ENCODE results near the gene APOL1. TPM values are rescaled to one million over a fixed set of nuclear protein-coding genes. Genes with fewer than 3 reads are reported as not detected.
"Not testable (repeated sequence)": the region's sequence is repeated elsewhere in the genome, so short reads cannot be mapped to it uniquely, and the experiment has no call there.

APOL1 gene
- total and polyA plus RNA-seq, 2 donors (not counting 3 experiments of a cell fraction or from before 2014, with no cell fraction given): 8.2 to 14.1 TPM

DNA sequence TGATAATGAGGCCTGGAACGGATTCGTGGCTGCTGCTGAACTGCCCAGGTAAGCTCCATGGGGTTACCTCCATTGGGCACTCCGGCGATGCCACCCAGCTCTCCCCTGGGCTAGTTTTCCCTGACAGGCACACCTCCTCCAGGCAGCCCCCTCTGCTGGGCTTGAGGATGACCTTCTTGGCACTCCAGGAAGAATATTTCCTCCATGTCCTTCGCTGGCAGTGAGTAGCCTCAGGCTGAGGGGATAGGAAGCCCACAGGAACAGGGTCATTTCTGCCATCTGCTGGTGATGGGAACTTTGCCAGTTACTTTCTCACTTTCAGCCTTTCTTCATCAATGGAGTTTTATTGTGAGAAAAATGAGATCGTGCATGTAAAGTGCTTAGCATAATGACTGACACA lies 8.7 kb downstream of the APOL1 start:
- BruUV-seq (replicated peaks); H3K36me3 ChIP-seq (ENCODE audit: control insufficient read depth in 2 of 2, extremely low read depth in 1 of 2, insufficient read depth in 2 of 2, low read length in 2 of 2); H3K27me3 ChIP-seq (ENCODE audit: control insufficient read depth in 2 of 2, insufficient read depth in 2 of 2, low read length in 2 of 2); H3K9me3 ChIP-seq (replicated peaks; ENCODE audit: control insufficient read depth, insufficient read depth, low read length); intact Hi-C loops (cut with micrococcal nuclease); DNase-seq (ENCODE audit: low read depth, low spot score); H2AFZ ChIP-seq (ENCODE audit: low read depth, low read length); H3K9ac ChIP-seq (replicated peaks; ENCODE audit: extremely low read depth, insufficient read depth, low read length); H4K20me1 ChIP-seq (replicated peaks; ENCODE audit: control insufficient read depth, extremely low read depth, insufficient read depth, low read length); H3K4me3 ChIP-seq (replicated peaks in 1 of 3; ENCODE audit: insufficient read depth in 1 of 3, low read depth in 1 of 3, low read length in 3 of 3); POLR2A ChIA-PET; H3K9me1 ChIP-seq (replicated peaks; ENCODE audit: control insufficient read depth, extremely low read depth, insufficient read depth, low read length); dilution Hi-C loops (cut with MboI; ENCODE audit: extremely low pct_ligation_motif_present, low sequenced_read_pairs); H3K4me2 ChIP-seq (ENCODE audit: insufficient read depth, low read length); H3K79me2 ChIP-seq (ENCODE audit: control insufficient read depth, insufficient read depth, low read length); H3K27ac ChIP-seq (ENCODE audit: insufficient read depth, low read depth, low read length): not testable (repeated sequence)
- H3K4me1 ChIP-seq (ENCODE audit: control insufficient read depth, extremely low read depth, insufficient read depth, low read length): peaks cover 17% of the 10 kb centered on the region
- CTCF ChIA-PET: interaction anchor here (0.6 to 1.5 kb wide), 6 partner anchors 9 to 225 kb away, joined by 3 to 4 read pairs (median 3); partner anchors contain the start of genes APOL1 and APOL2
- FAIRE-seq: peak; percentile 90

DNA sequence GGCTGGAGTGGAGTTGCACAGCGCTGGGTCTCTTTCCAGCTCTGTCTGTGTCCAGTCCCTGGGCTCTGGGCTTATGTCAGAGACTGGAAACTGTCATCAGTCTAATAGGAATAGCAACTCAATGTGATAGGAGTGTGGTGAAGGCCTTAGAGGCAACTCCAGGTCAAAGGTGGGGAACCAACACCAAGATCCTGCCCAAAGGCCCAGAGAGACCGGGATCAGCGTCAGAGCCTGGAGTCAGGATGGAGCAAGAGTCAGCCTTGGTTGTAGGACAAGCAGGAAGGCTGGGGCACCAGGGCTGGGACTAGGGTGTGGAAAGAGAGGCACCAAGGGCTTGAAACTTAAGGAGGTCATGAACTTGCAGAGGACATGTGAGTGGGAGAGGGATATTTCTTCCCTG lies 9.4 kb downstream of the APOL1 start:
- POLR2A ChIA-PET; H4K20me1 ChIP-seq (replicated peaks; ENCODE audit: control insufficient read depth, extremely low read depth, insufficient read depth, low read length); FAIRE-seq; H3K9me3 ChIP-seq (replicated peaks; ENCODE audit: control insufficient read depth, insufficient read depth, low read length); H3K36me3 ChIP-seq (ENCODE audit: control insufficient read depth in 2 of 2, extremely low read depth in 1 of 2, insufficient read depth in 2 of 2, low read length in 2 of 2); H3K4me2 ChIP-seq (ENCODE audit: insufficient read depth, low read length); H2AFZ ChIP-seq (ENCODE audit: low read depth, low read length); BruUV-seq (replicated peaks); dilution Hi-C loops (cut with MboI; ENCODE audit: extremely low pct_ligation_motif_present, low sequenced_read_pairs); H3K4me3 ChIP-seq (replicated peaks in 1 of 3; ENCODE audit: insufficient read depth in 1 of 3, low read depth in 1 of 3, low read length in 3 of 3); H3K79me2 ChIP-seq (ENCODE audit: control insufficient read depth, insufficient read depth, low read length); intact Hi-C loops (cut with micrococcal nuclease); H3K27ac ChIP-seq (ENCODE audit: insufficient read depth, low read depth, low read length); H3K9me1 ChIP-seq (replicated peaks; ENCODE audit: control insufficient read depth, extremely low read depth, insufficient read depth, low read length); H3K27me3 ChIP-seq (ENCODE audit: control insufficient read depth in 2 of 2, insufficient read depth in 2 of 2, low read length in 2 of 2); H3K9ac ChIP-seq (replicated peaks; ENCODE audit: extremely low read depth, insufficient read depth, low read length); DNase-seq (ENCODE audit: low read depth, low spot score): not testable (repeated sequence)
- H3K4me1 ChIP-seq (ENCODE audit: control insufficient read depth, extremely low read depth, insufficient read depth, low read length): peaks cover 17% of the 10 kb centered on the region
- CTCF ChIA-PET: interaction anchor here (1.5 kb wide), 1 partner anchor 9 kb away, joined by 4 read pairs; the partner anchor contains the start of gene APOL1

DNA sequence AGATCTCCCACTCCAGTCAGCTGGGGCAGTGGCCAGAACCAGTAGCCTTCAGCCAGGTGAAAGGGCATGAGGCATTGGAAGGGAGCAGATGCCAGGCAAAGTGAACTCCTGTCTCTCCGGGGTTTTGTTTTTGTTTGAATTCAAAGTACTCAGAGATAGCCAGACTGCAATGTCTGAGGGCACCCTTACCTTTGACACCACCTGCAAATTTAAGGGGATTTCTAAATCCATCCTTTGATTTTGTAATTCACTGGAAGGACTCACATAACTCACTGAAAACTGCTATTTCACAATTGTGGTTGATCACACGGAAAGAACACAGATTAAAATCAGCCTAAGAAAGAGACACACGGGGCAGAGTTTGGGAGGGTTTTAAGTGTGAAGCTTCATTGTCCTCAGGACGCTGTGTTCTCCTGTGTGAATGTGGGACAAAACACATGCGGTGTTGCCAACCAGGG lies 10.3 kb downstream of the APOL1 start:
- H2AFZ ChIP-seq (ENCODE audit: low read depth, low read length); FAIRE-seq; H3K9ac ChIP-seq (replicated peaks; ENCODE audit: extremely low read depth, insufficient read depth, low read length); intact Hi-C loops (cut with micrococcal nuclease); dilution Hi-C loops (cut with MboI; ENCODE audit: extremely low pct_ligation_motif_present, low sequenced_read_pairs); POLR2A ChIA-PET; H3K27me3 ChIP-seq (ENCODE audit: control insufficient read depth in 2 of 2, insufficient read depth in 2 of 2, low read length in 2 of 2); H3K4me3 ChIP-seq (replicated peaks in 1 of 3; ENCODE audit: insufficient read depth in 1 of 3, low read depth in 1 of 3, low read length in 3 of 3); DNase-seq (ENCODE audit: low read depth, low spot score); BruUV-seq (replicated peaks); H3K27ac ChIP-seq (ENCODE audit: insufficient read depth, low read depth, low read length); H3K36me3 ChIP-seq (ENCODE audit: control insufficient read depth in 2 of 2, extremely low read depth in 1 of 2, insufficient read depth in 2 of 2, low read length in 2 of 2); H3K9me1 ChIP-seq (replicated peaks; ENCODE audit: control insufficient read depth, extremely low read depth, insufficient read depth, low read length); H3K4me2 ChIP-seq (ENCODE audit: insufficient read depth, low read length); H4K20me1 ChIP-seq (replicated peaks; ENCODE audit: control insufficient read depth, extremely low read depth, insufficient read depth, low read length); H3K9me3 ChIP-seq (replicated peaks; ENCODE audit: control insufficient read depth, insufficient read depth, low read length); H3K79me2 ChIP-seq (ENCODE audit: control insufficient read depth, insufficient read depth, low read length): not testable (repeated sequence)
- CTCF ChIA-PET: interaction anchor here (1.1 kb wide), 1 partner anchor 68 kb away, joined by 3 read pairs; no protein-coding TSS in a partner anchor
- peaks cover 17% of the 10 kb centered on the region for H3K4me1 ChIP-seq (ENCODE audit: control insufficient read depth, extremely low read depth, insufficient read depth, low read length)

DNA sequence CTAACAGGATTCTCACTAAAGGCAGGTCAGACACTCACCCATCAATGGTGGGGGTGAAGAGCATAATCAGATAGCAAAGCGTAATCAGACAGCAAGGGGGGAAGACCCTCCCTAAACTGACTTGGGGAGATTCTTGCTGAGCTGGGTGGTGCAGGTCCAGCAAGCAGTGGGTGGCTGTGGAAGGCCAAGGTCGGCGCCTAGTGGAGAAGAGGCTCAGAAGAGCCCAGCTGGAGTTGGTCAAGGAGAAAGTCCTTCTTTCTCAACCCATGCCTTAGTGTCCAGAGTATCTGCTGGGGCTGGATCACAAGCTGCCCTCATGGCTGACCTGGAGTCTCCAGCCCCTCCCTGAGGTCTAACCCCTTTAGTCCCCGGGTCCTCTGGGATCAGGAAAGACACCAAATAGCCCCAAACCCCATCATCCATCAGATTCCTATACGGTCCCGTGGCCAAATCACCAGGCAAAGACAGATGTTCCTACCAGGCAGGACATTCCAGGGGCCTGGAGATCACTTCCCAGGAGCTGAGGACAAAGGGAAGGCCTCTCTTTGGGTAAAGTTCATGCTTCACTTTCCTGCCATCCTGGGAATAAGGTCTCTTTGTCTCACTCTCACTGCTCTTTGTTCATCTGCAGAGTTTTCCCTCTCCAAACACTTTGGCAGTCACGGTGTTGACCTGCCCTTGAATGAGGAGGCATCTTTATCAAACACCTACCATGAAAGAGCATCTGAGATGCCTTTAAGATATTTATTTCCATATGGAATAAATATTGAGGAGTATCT lies 11.1 kb downstream of the APOL1 start:
- H3K27me3 ChIP-seq (ENCODE audit: control insufficient read depth in 2 of 2, insufficient read depth in 2 of 2, low read length in 2 of 2); H3K36me3 ChIP-seq (ENCODE audit: control insufficient read depth in 2 of 2, extremely low read depth in 1 of 2, insufficient read depth in 2 of 2, low read length in 2 of 2); intact Hi-C loops (cut with micrococcal nuclease); BruUV-seq (replicated peaks); DNase-seq (ENCODE audit: low read depth, low spot score); H3K4me1 ChIP-seq (ENCODE audit: control insufficient read depth, extremely low read depth, insufficient read depth, low read length); H3K9me3 ChIP-seq (replicated peaks; ENCODE audit: control insufficient read depth, insufficient read depth, low read length); H3K4me2 ChIP-seq (ENCODE audit: insufficient read depth, low read length); H2AFZ ChIP-seq (ENCODE audit: low read depth, low read length); dilution Hi-C loops (cut with MboI; ENCODE audit: extremely low pct_ligation_motif_present, low sequenced_read_pairs); FAIRE-seq; H3K79me2 ChIP-seq (ENCODE audit: control insufficient read depth, insufficient read depth, low read length); H3K27ac ChIP-seq (ENCODE audit: insufficient read depth, low read depth, low read length); POLR2A ChIA-PET; H3K9me1 ChIP-seq (replicated peaks; ENCODE audit: control insufficient read depth, extremely low read depth, insufficient read depth, low read length); H3K9ac ChIP-seq (replicated peaks; ENCODE audit: extremely low read depth, insufficient read depth, low read length); H4K20me1 ChIP-seq (replicated peaks; ENCODE audit: control insufficient read depth, extremely low read depth, insufficient read depth, low read length); H3K4me3 ChIP-seq (replicated peaks in 1 of 3; ENCODE audit: insufficient read depth in 1 of 3, low read depth in 1 of 3, low read length in 3 of 3): not testable (repeated sequence)
- CTCF ChIA-PET: interaction anchor here (0.7 to 1.6 kb wide), 4 partner anchors 13 to 222 kb away, joined by 3 to 5 read pairs (median 4); no protein-coding TSS in a partner anchor
